Uterus (tissue), 2 donors: Measurements from ENCODE around the gene BCAM.

Experiments used
- POLR2A ChIP-seq, 2 donors: fragments of 450-650 bp; IDR thresholded peaks; one replicate each; pipeline ENCODE4 v1.6.1; 2016; ENCODE audit warnings: antibody characterized with exemption in 2 of 2, mild to moderate bottlenecking in 1 of 2, moderate library complexity in 1 of 2
- TF ChIP-seq, protein P1 (sequence below), 4 experiments: fragments of 200-600 bp in 2 of 4; fragments of 450-650 bp in 2 of 4; sonication (generic) in 2 of 4; IDR thresholded peaks; one replicate each; pipeline ENCODE4 v1.5.1; 2016 to 2019; ENCODE audit warnings: antibody characterized with exemption in 4 of 4, mild to moderate bottlenecking in 2 of 4, moderate library complexity in 1 of 4

- TF ChIP-seq, protein P1, sequence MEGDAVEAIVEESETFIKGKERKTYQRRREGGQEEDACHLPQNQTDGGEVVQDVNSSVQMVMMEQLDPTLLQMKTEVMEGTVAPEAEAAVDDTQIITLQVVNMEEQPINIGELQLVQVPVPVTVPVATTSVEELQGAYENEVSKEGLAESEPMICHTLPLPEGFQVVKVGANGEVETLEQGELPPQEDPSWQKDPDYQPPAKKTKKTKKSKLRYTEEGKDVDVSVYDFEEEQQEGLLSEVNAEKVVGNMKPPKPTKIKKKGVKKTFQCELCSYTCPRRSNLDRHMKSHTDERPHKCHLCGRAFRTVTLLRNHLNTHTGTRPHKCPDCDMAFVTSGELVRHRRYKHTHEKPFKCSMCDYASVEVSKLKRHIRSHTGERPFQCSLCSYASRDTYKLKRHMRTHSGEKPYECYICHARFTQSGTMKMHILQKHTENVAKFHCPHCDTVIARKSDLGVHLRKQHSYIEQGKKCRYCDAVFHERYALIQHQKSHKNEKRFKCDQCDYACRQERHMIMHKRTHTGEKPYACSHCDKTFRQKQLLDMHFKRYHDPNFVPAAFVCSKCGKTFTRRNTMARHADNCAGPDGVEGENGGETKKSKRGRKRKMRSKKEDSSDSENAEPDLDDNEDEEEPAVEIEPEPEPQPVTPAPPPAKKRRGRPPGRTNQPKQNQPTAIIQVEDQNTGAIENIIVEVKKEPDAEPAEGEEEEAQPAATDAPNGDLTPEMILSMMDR (IDR thresholded peaks at IDR 0.05) = no peak
- no peak for TF ChIP-seq POLR2A (IDR thresholded peaks at IDR 0.05)
These were observed 15.9 kb downstream of the BCAM start for GRCh38 chr19:44824761-44825160.
